GM19351 (cell line): ENCODE measurements around the gene PTPRN2.

Source experiments
- ATAC-seq: cut with Tn5 transposase; IDR thresholded peaks from one replicate; pipeline ENCODE4 v1.9.1; 2021; ENCODE audit warnings: mild to moderate bottlenecking, moderate library complexity; ENCODE audit not compliant: unreplicated experiment

The PTPRN2 gene

DNA sequence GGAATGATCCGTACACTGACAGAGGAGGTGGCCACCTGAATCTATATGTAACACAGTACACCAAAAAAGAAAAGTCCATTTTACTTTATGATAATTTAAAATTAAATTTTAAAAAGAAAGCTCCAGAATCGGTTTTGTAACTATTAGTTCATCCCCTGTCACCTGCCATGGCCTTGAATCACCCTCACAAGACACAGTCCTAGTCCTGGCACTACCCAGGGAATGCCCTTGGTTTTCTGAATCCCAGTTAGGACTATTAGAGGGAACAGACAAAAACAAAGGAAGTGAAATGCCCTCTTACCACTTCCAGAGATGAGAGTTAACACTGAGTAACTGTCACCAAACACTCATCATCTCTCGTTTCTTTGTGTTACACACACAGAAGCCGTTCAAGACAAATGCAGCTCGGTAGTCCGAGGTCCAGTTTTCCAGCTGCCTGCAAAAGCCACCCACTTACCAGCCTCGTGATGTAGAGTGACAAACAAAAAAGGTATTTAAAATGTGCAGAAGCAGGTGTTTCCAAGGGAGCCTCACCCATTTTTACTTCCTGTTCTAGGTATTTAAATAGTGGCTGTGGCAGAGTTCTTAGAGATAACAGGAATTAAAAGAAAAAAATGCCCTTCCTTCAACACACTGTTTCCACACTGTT, 6.1 kb downstream of the PTPRN2 start:
- ATAC-seq, result no peak

GRCh38 chr7:158579662-158580646, 7.7 kb downstream of the PTPRN2 start:
- ATAC-seq, result no peak

DNA sequence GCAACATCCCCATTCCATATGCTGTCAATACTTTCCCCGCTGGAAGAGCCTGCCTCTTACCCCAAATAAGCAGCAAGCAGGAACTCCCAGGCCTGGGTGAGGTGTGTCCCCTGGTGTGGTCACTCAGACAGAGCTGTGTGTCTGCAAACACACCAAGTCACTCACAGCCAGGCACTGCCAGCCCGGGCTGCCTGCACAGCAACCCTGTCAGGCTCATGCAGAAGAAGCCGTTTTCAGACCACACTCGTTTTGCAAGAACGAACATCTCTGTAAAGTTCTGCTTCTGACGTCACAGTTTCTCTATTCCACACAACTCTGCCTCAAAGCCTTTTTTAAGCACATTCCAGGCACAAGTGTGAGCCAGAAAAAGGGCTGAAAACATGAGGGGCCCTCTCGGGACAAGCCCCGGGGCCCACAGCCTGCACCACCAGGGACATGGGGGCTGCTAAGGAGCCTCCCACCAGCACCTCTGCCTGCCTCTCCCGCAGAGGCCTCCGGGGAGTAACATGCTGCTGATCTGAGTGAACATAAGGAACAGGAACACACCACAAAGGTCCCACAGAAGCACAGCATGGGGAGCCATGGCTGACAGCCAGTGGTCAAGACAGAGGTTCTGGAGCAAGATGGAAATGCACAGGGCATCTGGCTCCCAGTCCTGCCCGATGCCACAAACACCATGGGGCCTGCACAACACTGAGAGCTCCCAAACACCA, 11.4 kb downstream of the PTPRN2 start:
- ATAC-seq, result no peak

GRCh38 chr7:158574308-158575036, 13.2 kb downstream of the PTPRN2 start:
- no peak for ATAC-seq

- ATAC-seq, result no peak
Measured at GRCh38 chr7:158573310-158573709, 14.3 kb downstream of the PTPRN2 start.

- no peak for ATAC-seq
Measured at GRCh38 chr7:158572000-158572828, 15.4 kb downstream of the PTPRN2 start.

- ATAC-seq, result no peak
Measured at GRCh38 chr7:158570449-158571170, 17.0 kb downstream of the PTPRN2 start.

GRCh38 chr7:158569858-158570323, 17.7 kb downstream of the PTPRN2 start:
- no peak for ATAC-seq

DNA sequence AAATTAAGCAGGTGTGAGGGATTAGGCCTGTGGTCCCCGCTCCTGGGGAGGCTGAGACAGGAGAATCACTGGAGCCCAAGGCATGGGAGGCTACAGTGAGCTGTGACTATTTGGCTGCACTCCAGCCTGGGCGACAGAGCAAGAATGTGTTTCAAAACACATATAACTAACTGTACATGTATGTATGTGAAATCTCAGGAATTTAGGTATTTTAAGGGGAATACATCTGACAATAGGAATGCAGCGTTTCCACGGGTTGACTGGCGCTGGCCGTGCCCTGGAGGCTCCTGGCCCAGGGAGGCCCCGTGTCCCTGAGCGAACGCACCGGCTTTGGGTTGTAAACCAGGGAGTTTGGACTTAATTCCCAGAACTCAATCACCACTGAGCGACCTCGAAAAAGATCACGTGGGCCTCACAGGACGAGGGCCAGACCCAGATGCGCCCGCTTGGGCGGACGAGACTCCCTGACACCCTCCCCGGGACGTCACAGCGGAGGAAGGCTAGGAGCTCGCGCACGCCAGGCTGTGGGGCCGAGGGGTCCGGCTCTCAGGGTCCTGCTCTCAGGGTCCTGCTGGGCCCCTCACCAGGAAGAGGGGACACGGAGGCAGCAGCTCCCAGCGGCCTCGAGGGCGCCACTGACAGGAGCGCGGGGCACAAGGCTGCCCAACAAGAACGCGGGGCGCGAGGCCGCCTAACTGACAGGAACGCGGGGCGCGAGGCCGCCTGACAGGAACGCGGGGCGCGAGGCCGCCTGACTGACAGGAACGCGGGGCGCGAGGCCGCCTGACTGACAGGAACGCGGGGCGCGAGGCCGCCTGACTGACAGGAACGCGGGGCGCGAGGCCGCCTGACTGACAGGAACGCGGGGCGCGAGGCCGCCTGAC, 18.4 kb downstream of the PTPRN2 start:
- ATAC-seq, result no peak

- ATAC-seq, result no peak
Measured at GRCh38 chr7:158567153-158567603, 20.4 kb downstream of the PTPRN2 start.

GRCh38 chr7:158564663-158565035, 23.0 kb downstream of the PTPRN2 start:
- no peak for ATAC-seq

DNA sequence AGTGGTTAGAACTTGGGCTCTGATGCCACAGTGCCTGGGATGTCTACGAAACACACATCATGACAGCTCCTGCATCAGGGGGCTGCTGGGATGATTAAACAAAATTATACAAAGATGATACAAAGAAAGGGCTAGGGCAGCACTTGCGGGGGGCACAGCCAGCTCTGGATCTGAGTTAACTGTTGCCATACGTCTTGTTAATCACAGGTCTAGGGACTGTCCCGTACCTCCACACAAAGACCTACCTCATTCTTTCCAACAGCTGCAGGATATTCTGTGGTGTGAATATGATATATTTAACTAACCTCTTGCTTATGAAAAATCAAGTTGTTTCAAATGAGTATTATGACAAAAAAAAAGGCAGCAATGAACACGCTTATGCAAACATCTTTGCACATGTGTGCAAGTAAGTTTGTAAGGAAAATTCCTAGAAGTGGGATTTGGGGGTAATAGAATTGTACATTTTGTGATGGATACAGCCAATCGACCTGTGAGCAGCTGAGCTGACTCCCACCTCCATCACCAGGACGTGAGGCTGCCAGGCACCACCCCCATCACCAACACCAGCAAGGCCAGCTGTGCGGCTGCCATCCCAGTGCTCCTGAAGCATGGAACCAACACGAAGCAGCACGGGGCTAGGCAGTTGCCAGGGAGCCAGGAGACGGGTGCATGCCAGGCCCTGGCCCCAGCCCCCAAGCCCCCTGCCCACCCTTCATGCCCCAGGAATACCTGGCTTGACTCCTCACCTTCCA, 23.5 kb downstream of the PTPRN2 start:
- ATAC-seq, result no peak

DNA sequence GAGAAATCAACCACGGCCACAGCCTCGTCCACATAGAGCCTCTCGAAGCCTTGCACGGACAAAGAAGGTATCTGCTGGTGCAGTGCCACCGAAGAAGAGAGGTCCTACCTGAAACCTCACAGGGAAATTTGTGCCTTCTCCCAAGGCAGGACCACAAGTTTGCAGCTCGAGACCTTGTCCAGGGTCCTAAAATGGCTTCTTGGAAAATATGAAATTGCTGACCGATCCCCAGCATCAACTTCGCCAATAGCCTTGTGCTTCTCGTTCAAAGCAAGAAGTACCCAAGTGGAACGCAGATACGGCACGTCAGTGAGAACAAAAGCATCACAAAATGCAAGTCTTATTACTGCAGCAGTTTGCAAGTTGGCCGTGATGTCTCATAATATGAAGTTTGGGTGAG, 24.6 kb downstream of the PTPRN2 start:
- no peak for ATAC-seq

GRCh38 chr7:158562517-158562916, 25.1 kb downstream of the PTPRN2 start:
- ATAC-seq, result no peak

- no peak for ATAC-seq
Measured at GRCh38 chr7:158561659-158562058, 26.0 kb downstream of the PTPRN2 start.

- ATAC-seq, result no peak
Measured at GRCh38 chr7:158560386-158560785, 27.2 kb downstream of the PTPRN2 start.

GRCh38 chr7:158559356-158559755, 28.3 kb downstream of the PTPRN2 start:
- ATAC-seq, result peak; percentile 65
